Aorta (tissue), 5 donors: Measurements from ENCODE around the gene CFH. TPM values are rescaled to one million over a fixed set of nuclear protein-coding genes. Genes with fewer than 3 reads are reported as not detected.
"Not testable (repeated sequence)": the region's sequence is repeated elsewhere in the genome, so short reads cannot be mapped to it uniquely, and the experiment has no call there.

ENCODE experiments used
- ATAC-seq: fragments of 200-7000 bp; cut with Tn5 transposase; one replicate; pipeline ENCODE4 v1.9.1; 2022; ENCODE audit warnings: moderate library complexity; ENCODE audit not compliant: low FRiP score
- DNase-seq, 2 donors: peaks; one replicate each; pipeline ENCODE4 v3.0.0-alpha.2; 2020
- H3K27ac ChIP-seq, 2 donors: one replicate each; pipeline ENCODE4 v1.5.1; 2013; ENCODE audit warnings: low read length in 2 of 2, mild to moderate bottlenecking in 2 of 2, moderate library complexity in 2 of 2, control low read depth in 1 of 2, inconsistent platforms in 1 of 2, low read depth in 1 of 2
- H3K27me3 ChIP-seq, 2 donors: one replicate each; pipeline ENCODE4 v1.6.1; 2013; ENCODE audit warnings: control low read depth in 1 of 2, low read length in 1 of 2, mild to moderate bottlenecking in 1 of 2, moderate library complexity in 1 of 2; ENCODE audit not compliant: insufficient read depth in 2 of 2, control insufficient read depth in 1 of 2
- H3K36me3 ChIP-seq, 2 donors: one replicate each; pipeline ENCODE4 v1.6.1; 2013; ENCODE audit warnings: control low read depth in 1 of 2, low read length in 1 of 2, mild to moderate bottlenecking in 1 of 2; ENCODE audit not compliant: insufficient read depth in 2 of 2, control insufficient read depth in 1 of 2
- H3K4me1 ChIP-seq, 2 donors: one replicate each; pipeline ENCODE4 v1.6.1; 2013; ENCODE audit warnings: low read length in 2 of 2, control low read depth in 1 of 2, mild to moderate bottlenecking in 1 of 2, moderate library complexity in 1 of 2; ENCODE audit not compliant: insufficient read depth in 2 of 2, control insufficient read depth in 1 of 2
- H3K4me3 ChIP-seq, 2 donors: one replicate each; pipeline ENCODE4 v1.5.1; 2013; ENCODE audit warnings: low read length in 2 of 2, control low read depth in 1 of 2, mild to moderate bottlenecking in 1 of 2
- H3K9me3 ChIP-seq: one replicate; pipeline ENCODE4 v1.6.1; 2013; ENCODE audit warnings: mild to moderate bottlenecking, low read length; ENCODE audit not compliant: control insufficient read depth
- WGBS, 2 donors: extraction: QIAGEN DNeasy Blood & Tissue Kit; methylation state at CpG; one replicate each; pipeline ENCODE4 v1.1.7; 2013; 5-methylcytosine and 5-hydroxymethylcytosine counted together
- intact Hi-C, 2 donors: fragments of 100-400 bp; cut with DNase I; formaldehyde crosslinking; loops; one replicate each; pipeline versions ENCODE4 v1.14.2 to v1.15.0; 2022
- polyA plus RNA-seq, 2 donors: library from polyadenylated mRNA; stranded (reverse); fragments of 200-250 nt; gene quantifications; one replicate each; pipeline ENCODE4 v1.2.3, GENCODE V29; 2013
- total RNA-seq, 2 donors: library from RNA; stranded (reverse); fragmentation: NEBNext Ultra II Directional; extraction: Animal tissue kit (Norgen Biotek cat#: 25700); gene quantifications; one replicate each; pipeline ENCODE4 v1.2.1, GENCODE V29; 2021
- donor health status: healthy with polysubstance abuse.
- donor health status: Bipolar disorder and iron deficiency.
- donor health status: DM: no; HTN: no; CAD: no.
- donor health status: DM: no; HTN: no; CAD: no.
- donor health status: DM: yes; HTN: yes; CAD: no.

Gene CFH
- total and polyA plus RNA-seq, 4 donors: 82.8 to 647 (median 291) TPM

GRCh38 chr1:196794103-196794502, 142.3 kb downstream of the CFH start:
- ATAC-seq, H3K4me1 ChIP-seq, H3K27ac ChIP-seq, H3K36me3 ChIP-seq, intact Hi-C loops, H3K4me3 ChIP-seq, H3K27me3 ChIP-seq, H3K9me3 ChIP-seq, DNase-seq: not testable (repeated sequence)
- WGBS, 2 donors: 37 to 39% methylated on average over 4 of the region's 4 CpGs

Other genes starting within 250 kb of the CFH start
- gene KCNT2, start 43.6 kb upstream of the CFH start, total RNA-seq: 10 to 100 TPM; 13.8 to 18.8 TPM
- gene KCNT2, start 43.6 kb upstream of the CFH start, polyA plus RNA-seq: 10 to 100 TPM in 1 of 2 donors, 1 to 10 TPM in 1; 3.0 to 23.3 TPM
- 1 to 10 TPM in 1 of 2 donors, under 1 TPM in 1; 0.66 to 1.2 TPM for gene CFHR3, start 122.8 kb downstream of the CFH start, total RNA-seq
- gene CFHR3, start 122.8 kb downstream of the CFH start, polyA plus RNA-seq: 1 to 10 TPM in 1 of 2 donors, not detected in 1; 1.6 TPM
- 1 to 10 TPM; 1.7 to 1.9 TPM for gene CFHR1, start 167.7 kb downstream of the CFH start, total RNA-seq
- 1 to 10 TPM in 1 of 2 donors, under 1 TPM in 1; 0.10 to 1.8 TPM for gene CFHR1, start 167.7 kb downstream of the CFH start, polyA plus RNA-seq
- not detected for gene CFHR4, start 236.0 kb downstream of the CFH start, total RNA-seq
- not detected for gene CFHR4, start 236.0 kb downstream of the CFH start, polyA plus RNA-seq